HCT116 (cell line): ENCODE results near the gene INPP1. TPM values are rescaled to one million over a fixed set of nuclear protein-coding genes. Genes with fewer than 3 reads are reported as not detected.

Experiments
- ATAC-seq: fragments of 200-7000 bp; cut with Tn5 transposase; 2 replicates; pipeline ENCODE4 v1.9.1; 2020; ENCODE audit warnings: mild to moderate bottlenecking, moderate library complexity
- BruUV-seq: library from RNA; stranded (reverse); fragments of 400-500 nt; replicated peaks from 2 replicates; lab custom pipeline; 2021; lab: Mats Ljungman, UMichigan
- CTCF ChIA-PET: fragments of 300-600 bp; sonication (Branson Sonifier 250); formaldehyde crosslinking; loops from one replicate; lab custom pipeline; 2021; ENCODE audit warnings: antibody characterized with exemption; lab: Charles Lee
- POLR2A ChIA-PET: fragments of 300-600, 350-600 bp; sonication (Branson Sonifier 250); formaldehyde crosslinking; loops from one replicate; lab custom pipeline; 2021; ENCODE audit warnings: antibody characterized with exemption; lab: Charles Lee
- RAD21 ChIA-PET, 2 experiments: fragments of 300-600 bp; sonication (Branson Sonifier 250); formaldehyde crosslinking; loops; one replicate each; lab custom pipeline; 2023; ENCODE audit warnings: low total read pairs in 2 of 2; ENCODE audit not compliant: uncharacterized antibody in 2 of 2, unreplicated experiment in 2 of 2, low non-redundant PET in 1 of 2; lab: Charles Lee
- DNase-seq: peaks from one replicate; pipeline ENCODE4 v3.0.0-alpha.2; 2010; ENCODE audit warnings: low read depth, low spot score
- H2AFZ ChIP-seq: fragments of 200-600 bp; shearing (Covaris generic), sonication (generic); 2 replicates; pipeline ENCODE4 v1.6.1; 2017; ENCODE audit warnings: low read depth, mixed run types, mixed read lengths, antibody characterized with exemption, low read length; ENCODE audit not compliant: poor library complexity, severe bottlenecking
- H3K27ac ChIP-seq: 2 replicates; pipeline ENCODE4 v1.5.1; 2012; ENCODE audit warnings: low read depth, low read length
- H3K27me3 ChIP-seq: fragments of 200-600 bp; sonication (generic); 2 replicates; pipeline ENCODE4 v1.6.1; 2016; ENCODE audit warnings: mixed run types, low read length, mixed read lengths; ENCODE audit not compliant: insufficient read depth
- H3K36me3 ChIP-seq, 2 experiments: fragments of 200-500 bp in 1 of 2; fragments of 200-600 bp in 1 of 2; sonication (Bioruptor generic) in 1 of 2; sonication (generic) in 1 of 2; 2 replicates each; pipeline versions ENCODE4 v1.5.1 to v1.6.1; 2014 to 2016; ENCODE audit warnings: low read length in 2 of 2, inconsistent platforms in 1 of 2, mixed read lengths in 1 of 2, mixed run types in 1 of 2; ENCODE audit not compliant: insufficient read depth in 2 of 2, control insufficient read depth in 1 of 2
- H3K4me1 ChIP-seq, 2 experiments: fragments of 200-600 bp in 1 of 2; sonication (generic) in 1 of 2; 2 replicates each; pipeline versions ENCODE4 v1.5.1 to v1.6.1; 2012 to 2017; ENCODE audit warnings: low read length in 2 of 2, inconsistent platforms in 1 of 2, mild to moderate bottlenecking in 1 of 2, mixed read lengths in 1 of 2, mixed run types in 1 of 2, moderate library complexity in 1 of 2; ENCODE audit not compliant: insufficient read depth in 2 of 2, control insufficient read depth in 1 of 2
- H3K4me2 ChIP-seq: fragments of 200-600 bp; sonication (generic); 2 replicates; pipeline ENCODE4 v1.6.1; 2017; ENCODE audit warnings: mixed run types, low read length, mixed read lengths
- H3K4me3 ChIP-seq, 2 experiments: fragments of 200-600 bp in 1 of 2; sonication (generic) in 1 of 2; replicated peaks in 1 of 2; 2 replicates each; pipeline ENCODE4 v1.5.1; 2011 to 2016; ENCODE audit warnings: low read length in 2 of 2, control low read depth in 1 of 2, low read depth in 1 of 2, mild to moderate bottlenecking in 1 of 2, mixed read lengths in 1 of 2, mixed run types in 1 of 2
- H3K79me2 ChIP-seq: fragments of 200-600 bp; sonication (generic); 2 replicates; pipeline ENCODE4 v1.6.1; 2017; ENCODE audit warnings: mild to moderate bottlenecking, mixed run types, low read length, moderate library complexity, mixed read lengths; ENCODE audit not compliant: insufficient read depth
- H3K9ac ChIP-seq: fragments of 200-600 bp; sonication (generic); 2 replicates; pipeline ENCODE4 v1.6.1; 2016; ENCODE audit warnings: low read length, mixed read lengths
- H3K9me2 ChIP-seq: fragments of 200-600 bp; sonication (generic), shearing (Covaris generic); 2 replicates; pipeline ENCODE4 v1.6.1; 2017; ENCODE audit warnings: mixed run types, mild to moderate bottlenecking, moderate library complexity; ENCODE audit not compliant: insufficient read depth
- H3K9me3 ChIP-seq, 2 experiments: fragments of 200-500 bp in 1 of 2; fragments of 200-600 bp in 1 of 2; sonication (Bioruptor generic) in 1 of 2; sonication (generic) in 1 of 2; 2 replicates each; pipeline ENCODE4 v1.6.1; 2014 to 2017; ENCODE audit warnings: low read length in 2 of 2, mixed read lengths in 2 of 2, inconsistent platforms in 1 of 2, low read depth in 1 of 2, mild to moderate bottlenecking in 1 of 2, mixed run types in 1 of 2, moderate library complexity in 1 of 2; ENCODE audit not compliant: control insufficient read depth in 1 of 2, insufficient read depth in 1 of 2
- H4K20me1 ChIP-seq: fragments of 200-600 bp; sonication (generic), shearing (Covaris generic); 2 replicates; pipeline ENCODE4 v1.6.1; 2017; ENCODE audit warnings: mixed run types, mild to moderate bottlenecking, moderate library complexity; ENCODE audit not compliant: insufficient read depth
- CEBPB ChIP-seq: IDR thresholded peaks from 2 replicates; pipeline ENCODE4 v1.6.1; 2012; ENCODE audit warnings: low read depth
- EGR1 ChIP-seq: IDR thresholded peaks from 2 replicates; pipeline ENCODE4 v1.6.1; 2012; ENCODE audit warnings: low read depth
- ELF1 ChIP-seq: IDR thresholded peaks from 2 replicates; pipeline ENCODE4 v1.6.1; 2012; ENCODE audit warnings: low read depth, borderline replicate concordance
- EZH2 ChIP-seq: fragments of 200-600 bp; sonication (generic); IDR thresholded peaks from 2 replicates; pipeline ENCODE4 v1.6.1; 2017; ENCODE audit warnings: antibody characterized with exemption, mixed run types
- MAX ChIP-seq: IDR thresholded peaks from 2 replicates; pipeline ENCODE4 v1.6.1; 2012
- POLR2A ChIP-seq: IDR thresholded peaks from 2 replicates; pipeline ENCODE4 v1.7.0; 2011; ENCODE audit warnings: borderline replicate concordance; ENCODE audit not compliant: insufficient read depth, insufficient read length; ENCODE audit errors: extremely low read depth
- RAD21 ChIP-seq: IDR thresholded peaks from 2 replicates; pipeline ENCODE4 v1.6.1; 2012; ENCODE audit warnings: low read depth, mild to moderate bottlenecking
- REST ChIP-seq: IDR thresholded peaks from 2 replicates; pipeline ENCODE4 v1.6.1; 2012; ENCODE audit warnings: low read depth
- SIN3A ChIP-seq: IDR thresholded peaks from 2 replicates; pipeline ENCODE4 v1.6.1; 2012; ENCODE audit warnings: low read depth
- SRF ChIP-seq: IDR thresholded peaks from 2 replicates; pipeline ENCODE4 v1.6.1; 2012; ENCODE audit warnings: low read depth
- YY1 ChIP-seq: IDR thresholded peaks from 2 replicates; pipeline ENCODE4 v1.6.1; 2011; ENCODE audit warnings: low read length, low read depth, moderate library complexity, mild to moderate bottlenecking; ENCODE audit not compliant: insufficient replicate concordance; ENCODE audit errors: extremely low read depth
- ZNF274 ChIP-seq: fragments of 200-500 bp; sonication (Bioruptor generic); IDR thresholded peaks from 2 replicates; pipeline ENCODE4 v1.6.1; 2014; ENCODE audit warnings: mild to moderate bottlenecking, low read depth, low read length, inconsistent platforms
- intact Hi-C: fragments of 100-400 bp; cut with micrococcal nuclease; formaldehyde crosslinking; loops from 2 replicates; pipeline ENCODE4 v1.10.0; 2022
- total RNA-seq: library from RNA; stranded (reverse); gene quantifications from one replicate; pipeline ENCODE4 v1.2.1, GENCODE V29; 2021; ENCODE audit not compliant: unreplicated experiment

INPP1 gene
- total RNA-seq, 1 experiment from 2014 or later = 19.6 TPM

GRCh38 chr2:190380962-190381412 lies 37.6 kb downstream of the INPP1 start:
- Histone ChIP-seq H3K79me2 (no peaks in the 10 kb centered on the region), H4K20me1 (no peaks in the 10 kb centered on the region), H3K4me3 (no peak overlapping the region), H3K4me1 (no peaks in the 10 kb centered on the region), H3K4me2 (no peak overlapping the region), H3K9me2 (no peaks in the 10 kb centered on the region), H3K9ac (no peak overlapping the region), H2AFZ (no peak overlapping the region), H3K27ac (no peak overlapping the region), H3K36me3 (no peaks in the 10 kb centered on the region), H3K9me3 (no peaks in the 10 kb centered on the region), H3K27me3 (no peaks in the 10 kb centered on the region)
- ATAC-seq = no peak
- ChIA-PET POLR2A (no interaction called here), CTCF (interaction anchor here (0.6 to 1.4 kb wide), 2 partner anchors 130 to 718 kb away, joined by 4 read pairs; no protein-coding TSS in a partner anchor), RAD21 (interaction anchor here in 1 of 2 experiments (0.5 kb wide), 1 partner anchor 224 kb away, joined by 4 read pairs; no protein-coding TSS in a partner anchor)
- TF ChIP-seq REST (no peak), CEBPB (no peak), MAX (no peak), EZH2 (no peak), ELF1 (no peak), RAD21 (no peak), EGR1 (no peak), POLR2A (no peak), YY1 (no peak), ZNF274 (no peak), SIN3A (no peak), SRF (no peak)
- intact Hi-C loops = no loop called here
- no peak for DNase-seq
- BruUV-seq = no TSS peak
